T-helper 22 cell (primary cell): Measurements from ENCODE around the gene SEC16B.

Experiments used
- DNase-seq: peaks from one replicate; pipeline ENCODE4 v3.0.0-alpha.2; 2020; ENCODE audit warnings: low read depth

SEC16B gene

DNA sequence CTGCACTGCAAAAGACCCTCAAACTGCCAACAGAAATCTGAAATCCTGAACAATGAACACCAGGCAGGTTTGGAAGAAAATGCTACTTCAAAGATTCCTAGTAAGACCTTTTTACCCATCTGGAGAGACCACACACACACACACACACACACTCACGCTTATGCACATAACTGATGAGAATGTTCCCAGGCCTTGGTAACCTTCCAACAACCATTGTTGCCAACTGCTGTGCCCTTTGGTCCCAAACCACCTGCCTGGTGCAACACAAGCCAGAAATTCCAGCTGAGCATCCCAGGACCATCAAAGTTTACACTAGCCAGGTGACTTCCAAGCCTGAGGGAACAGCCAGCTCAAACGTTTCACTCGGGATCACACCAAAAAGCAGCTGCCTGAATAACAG is 56.9 kb downstream of the SEC16B start:
- no peak for DNase-seq

- DNase-seq, result no peak
Observed at GRCh38 chr1:177909416-177909815, 60.4 kb downstream of the SEC16B start.

- DNase-seq, result no peak
Observed at GRCh38 chr1:177907000-177907399, 62.9 kb downstream of the SEC16B start.

DNA sequence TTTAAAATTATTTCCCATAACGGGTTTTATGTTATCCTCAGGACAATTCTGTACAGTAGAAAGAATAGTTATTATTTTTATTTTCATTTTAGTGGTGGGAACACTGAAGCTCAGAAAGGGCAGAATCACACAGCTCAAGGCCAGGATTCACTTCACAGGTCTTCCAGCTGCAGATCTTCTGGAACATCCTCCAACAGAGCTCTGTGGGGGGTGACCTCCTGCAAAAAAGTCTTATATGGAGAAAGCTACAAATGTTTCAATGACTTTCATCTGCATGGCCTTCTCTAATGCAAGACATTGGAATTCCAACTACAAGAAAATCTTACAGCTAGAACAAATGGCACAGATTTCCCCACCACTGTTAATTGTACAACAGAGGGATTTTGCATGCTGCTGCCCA is 64.2 kb downstream of the SEC16B start:
- DNase-seq, result no peak

GRCh38 chr1:177902266-177902665 is 67.6 kb downstream of the SEC16B start:
- DNase-seq, result no peak

- DNase-seq, result no peak
Observed at GRCh38 chr1:177897998-177898654, 71.7 kb downstream of the SEC16B start.

DNA sequence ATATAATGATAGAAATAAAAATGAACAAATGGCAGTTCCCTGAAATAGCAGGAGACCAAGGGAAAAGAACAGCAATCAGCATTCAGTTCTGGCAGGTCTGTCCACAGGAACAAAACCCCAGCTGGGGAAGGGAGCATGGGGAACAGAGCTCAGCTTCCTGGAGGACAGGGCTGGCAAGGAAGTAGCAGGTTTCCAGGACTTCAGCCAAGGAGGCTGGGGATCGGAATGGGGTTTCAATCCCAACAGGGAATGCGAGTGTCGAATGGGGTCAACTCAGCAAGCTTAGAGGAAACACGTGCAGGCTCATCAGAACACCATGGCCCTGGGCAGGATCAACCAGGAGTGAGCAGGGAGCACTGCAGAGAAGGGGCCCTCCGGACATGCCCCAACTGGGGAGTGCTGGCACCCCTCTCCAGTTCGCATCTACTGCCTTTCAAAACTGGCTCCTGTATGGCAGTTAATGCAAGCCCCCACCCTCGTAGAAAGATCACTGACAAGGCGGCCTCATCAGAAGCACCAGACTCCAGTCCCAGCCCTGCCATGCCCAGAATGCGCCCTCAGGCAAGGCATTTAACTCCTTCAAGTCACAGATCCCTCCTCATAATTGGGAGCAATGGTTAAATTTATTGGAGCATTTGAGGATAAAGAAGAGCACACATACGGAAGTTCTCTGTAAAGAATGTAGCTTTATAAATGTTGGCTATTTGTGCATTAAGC is 72.4 kb downstream of the SEC16B start:
- no peak for DNase-seq
